Activated T-cell treated with anti-CD3 and anti-CD28 coated beads for 24 hours (primary cell): ENCODE results near the gene PDXK.

Experiments used
- DNase-seq: peaks from one replicate; pipeline ENCODE4 v3.0.0-alpha.2; 2020; ENCODE audit warnings: low read depth

The PDXK gene

GRCh38 chr21:43726686-43727518 lies 8.0 kb downstream of the PDXK start:
- no peak for DNase-seq

GRCh38 chr21:43727519-43728153 lies 8.7 kb downstream of the PDXK start:
- no peak for DNase-seq

- no peak for DNase-seq
These were observed 9.2 kb downstream of the PDXK start for GRCh38 chr21:43728154-43728466.

DNA sequence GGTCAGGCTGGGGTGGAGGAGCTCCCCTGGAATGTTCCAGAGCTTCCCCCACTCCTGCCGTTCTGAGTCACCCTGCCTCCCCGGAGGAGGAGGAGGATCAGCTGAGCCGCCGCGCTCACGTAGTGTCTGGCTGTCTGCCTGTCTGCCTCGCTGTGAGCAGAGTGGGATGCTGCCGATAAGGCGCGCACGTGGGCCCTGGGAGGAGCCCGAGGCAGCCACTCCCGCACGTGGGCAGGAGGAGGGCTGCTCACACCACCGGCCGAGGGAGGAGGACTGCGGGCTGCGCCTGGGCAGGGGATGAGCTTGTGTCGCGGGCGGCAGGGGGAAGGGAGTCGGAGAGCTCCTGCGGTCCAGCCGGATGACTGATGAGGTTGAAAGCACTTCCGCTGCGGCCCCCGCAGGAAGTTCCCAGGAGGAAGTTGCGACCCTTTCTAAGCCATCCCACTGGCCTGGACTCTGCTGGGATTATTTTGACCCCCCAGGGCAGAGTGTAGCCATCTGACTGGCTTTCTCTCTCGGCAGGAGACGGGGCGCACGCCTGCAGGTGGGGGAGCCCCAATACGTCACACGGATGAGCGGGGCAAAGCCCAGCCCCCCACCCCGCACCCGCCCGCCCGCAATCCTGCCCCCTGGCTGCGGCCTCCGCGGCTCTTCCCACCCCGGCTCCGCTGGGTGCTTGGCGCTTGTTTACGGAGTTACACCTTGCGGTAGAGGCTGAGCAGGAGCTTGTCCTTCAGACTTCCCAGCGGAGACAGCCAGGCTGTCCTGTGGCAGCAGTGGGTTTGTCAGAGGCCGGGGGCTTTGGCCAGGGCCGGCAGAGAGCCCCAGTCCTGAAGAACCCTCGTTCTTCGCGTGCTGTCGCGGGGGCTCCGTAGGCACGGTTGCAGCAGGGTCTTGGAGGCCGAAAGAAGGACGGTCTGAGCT lies 9.8 kb downstream of the PDXK start:
- peak; percentile 74 for DNase-seq

DNA sequence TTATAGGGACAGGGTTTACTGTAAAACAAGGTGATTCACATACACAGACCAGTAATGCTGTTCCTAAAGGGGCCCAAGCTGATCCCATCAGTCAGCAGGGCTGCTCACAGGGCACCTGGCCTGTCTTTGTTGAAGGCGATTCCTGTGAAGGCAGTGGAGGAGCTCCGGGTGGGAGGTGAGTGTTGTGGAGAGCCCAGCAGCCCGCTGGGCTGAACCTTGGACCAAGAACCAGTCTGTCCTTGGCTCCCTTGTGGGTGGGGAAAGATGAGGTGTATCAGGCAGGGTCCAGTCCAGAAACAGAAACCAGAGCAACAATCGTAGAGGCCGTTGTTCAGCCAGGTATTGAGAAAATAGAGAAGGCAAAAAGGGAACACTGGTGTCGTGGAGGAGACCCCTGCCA lies 12.5 kb downstream of the PDXK start:
- no peak for DNase-seq

GRCh38 chr21:43731891-43732711 lies 13.2 kb downstream of the PDXK start:
- no peak for DNase-seq

- no peak for DNase-seq
These were observed 14.1 kb downstream of the PDXK start for GRCh38 chr21:43733060-43733459.

DNA sequence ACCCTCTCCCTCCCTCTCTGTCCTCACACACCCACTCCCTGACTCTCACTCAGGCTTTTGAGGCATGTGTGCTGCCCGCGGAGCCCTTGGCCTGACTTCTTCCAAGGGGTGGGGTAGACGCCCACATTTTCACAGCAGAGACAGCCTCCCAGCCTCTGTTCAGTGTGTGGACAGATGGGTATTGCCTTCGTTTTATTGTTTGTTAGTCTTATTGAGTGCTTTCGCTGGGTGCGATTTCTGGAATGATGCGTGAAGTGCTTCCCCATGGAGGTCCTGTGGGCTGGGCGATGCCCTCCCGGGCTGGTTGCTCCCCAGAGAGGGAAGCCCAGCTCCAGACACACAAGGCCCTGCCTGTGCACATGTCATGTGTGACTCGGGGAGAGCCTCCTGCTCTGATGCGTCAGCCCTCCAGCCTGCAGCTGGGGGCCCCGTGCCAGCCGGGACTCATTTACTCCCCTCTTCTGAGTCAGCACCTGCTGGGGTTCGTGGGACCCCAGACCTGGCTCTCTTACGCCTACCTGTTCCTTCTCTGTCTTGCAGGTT lies 14.7 kb downstream of the PDXK start:
- DNase-seq: no peak

GRCh38 chr21:43734131-43734927 lies 15.4 kb downstream of the PDXK start:
- DNase-seq: no peak

GRCh38 chr21:43734928-43735229 lies 15.9 kb downstream of the PDXK start:
- no peak for DNase-seq

DNA sequence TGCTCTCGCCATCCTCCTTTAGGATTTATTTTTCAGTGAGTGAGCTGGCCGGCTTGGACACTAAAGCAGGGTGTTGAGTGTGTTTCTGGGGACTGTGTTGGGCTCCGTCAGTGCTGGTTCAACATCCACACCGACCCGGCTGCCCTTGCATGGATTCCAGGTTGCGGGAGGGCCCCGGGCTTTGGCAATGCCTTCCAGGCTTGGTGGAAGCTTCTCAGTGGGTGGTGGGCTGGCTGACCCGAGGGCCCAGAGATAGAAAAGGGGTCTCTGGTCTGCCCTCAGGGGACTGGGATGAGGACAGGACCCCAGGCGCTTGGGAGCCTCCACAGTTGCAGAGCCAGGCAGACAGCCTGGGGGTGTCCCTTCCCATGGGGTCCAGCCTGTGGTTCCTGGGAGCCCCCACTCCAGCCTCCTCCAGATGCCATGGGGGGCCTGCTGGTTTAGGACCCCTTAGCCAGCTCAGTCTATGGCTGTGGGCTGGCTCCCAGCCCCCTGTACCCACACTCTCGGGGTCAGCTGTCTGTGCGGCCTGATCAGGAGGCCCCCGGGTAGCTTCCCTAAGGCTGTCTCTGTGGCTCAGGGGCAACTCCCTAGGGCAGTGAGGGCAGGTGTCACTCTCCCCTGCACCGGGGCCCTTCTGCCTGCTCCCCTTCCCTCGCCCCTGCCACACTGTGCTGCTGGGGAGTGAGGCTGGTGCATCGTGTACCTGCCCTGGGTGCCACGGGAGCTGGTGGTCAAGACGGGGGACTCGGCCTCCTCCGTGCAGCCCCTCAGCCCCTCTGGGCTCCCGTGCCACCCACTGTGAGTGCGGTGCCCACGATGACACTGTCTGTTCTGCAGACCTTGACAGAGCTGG lies 16.5 kb downstream of the PDXK start:
- DNase-seq: no peak

DNA sequence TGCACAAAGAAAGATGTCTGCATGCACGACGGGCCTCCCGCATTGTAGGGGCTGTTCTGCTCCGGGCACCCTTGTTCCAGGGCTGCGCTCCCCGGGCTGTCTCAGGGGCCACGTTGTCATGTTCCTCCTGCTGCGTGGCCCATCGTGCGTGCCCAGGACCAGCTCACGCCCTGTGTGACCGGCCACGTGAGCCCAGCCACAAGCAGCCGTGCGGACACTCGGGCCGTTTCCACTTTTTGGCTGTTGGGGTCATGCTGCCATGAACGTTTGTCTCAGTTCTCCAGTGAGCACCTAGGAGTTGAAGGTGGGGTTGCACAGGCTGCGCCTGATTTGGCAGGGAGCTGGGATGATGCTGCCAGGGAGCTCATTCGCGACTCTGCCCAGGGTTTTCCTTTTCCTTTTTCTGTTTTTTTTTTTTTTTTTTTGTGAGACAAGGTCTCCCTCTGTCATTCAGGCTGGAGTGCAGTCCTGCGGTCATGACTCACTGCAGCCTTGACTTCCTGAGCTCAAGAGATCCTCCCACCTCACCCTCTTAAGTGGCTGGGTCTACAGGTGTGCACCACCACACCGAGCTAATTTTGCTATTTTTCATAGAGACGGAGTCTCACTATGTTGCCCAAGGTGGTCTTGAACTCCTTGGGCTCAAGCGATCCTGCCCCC lies 17.4 kb downstream of the PDXK start:
- DNase-seq: no peak

- DNase-seq: no peak
These were observed 18.4 kb downstream of the PDXK start for GRCh38 chr21:43737158-43737950.

DNA sequence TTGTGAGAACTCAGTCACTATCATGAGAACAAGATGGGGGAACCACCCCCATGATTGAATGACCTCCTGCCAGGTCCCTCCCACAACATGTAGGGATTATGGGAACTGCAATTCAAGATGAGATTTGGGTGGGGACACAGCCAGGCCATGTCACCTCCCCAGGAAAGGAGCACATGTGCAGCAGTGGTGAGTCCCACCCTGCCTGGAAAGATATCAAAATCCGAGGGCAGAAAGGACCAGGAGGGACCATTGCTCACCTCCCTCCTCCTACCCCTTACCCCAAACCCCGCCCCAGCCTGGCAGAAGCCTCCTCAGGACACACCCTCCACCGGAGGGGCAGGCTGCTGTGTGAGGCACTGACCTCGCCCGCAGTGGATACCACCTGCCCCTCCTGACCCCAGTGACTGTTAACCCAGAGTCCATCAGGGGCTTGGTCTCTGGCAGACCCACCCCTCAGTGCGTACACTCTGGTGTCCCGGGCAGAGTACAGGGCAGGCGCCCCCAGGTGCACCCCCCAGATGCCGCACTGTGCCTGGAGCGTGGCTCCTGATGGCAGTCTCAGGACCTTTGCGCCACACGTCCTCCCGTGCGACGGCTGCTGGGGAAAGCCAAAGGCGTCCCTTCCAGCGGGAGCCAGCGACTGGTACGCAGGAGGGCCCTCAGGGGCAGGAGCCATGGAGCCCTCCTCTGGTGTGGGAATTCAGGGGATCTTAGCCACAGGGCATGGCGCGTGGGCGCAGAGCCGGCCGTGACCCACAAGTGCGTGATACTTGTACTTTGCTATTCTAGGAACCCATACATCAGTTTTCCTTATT lies 20.9 kb downstream of the PDXK start:
- no peak for DNase-seq

- DNase-seq: no peak
These were observed 21.7 kb downstream of the PDXK start for GRCh38 chr21:43740497-43741156.

GRCh38 chr21:43741423-43742096 lies 22.6 kb downstream of the PDXK start:
- no peak for DNase-seq

GRCh38 chr21:43743947-43744346 lies 25.0 kb downstream of the PDXK start:
- no peak for DNase-seq
